Inferior parietal cortex (tissue), 1 donor: ENCODE measurements around the gene SLCO3A1.

Experiments
- DNase-seq: peaks from one replicate; pipeline ENCODE4 v3.0.0-alpha.2; 2016; ENCODE audit errors: extremely low spot score

Gene SLCO3A1

GRCh38 chr15:92098869-92099268 lies 245.4 kb downstream of the SLCO3A1 start:
- DNase-seq = peak; percentile 58

GRCh38 chr15:92100301-92100700 lies 246.8 kb downstream of the SLCO3A1 start:
- DNase-seq = no peak

- no peak for DNase-seq
Observed at GRCh38 chr15:92100751-92101150, 247.2 kb downstream of the SLCO3A1 start.

- DNase-seq = no peak
Observed at GRCh38 chr15:92101708-92102394, 248.3 kb downstream of the SLCO3A1 start.

- no peak for DNase-seq
Observed at GRCh38 chr15:92102395-92102755, 248.9 kb downstream of the SLCO3A1 start.

GRCh38 chr15:92104072-92104471 lies 250.6 kb downstream of the SLCO3A1 start:
- DNase-seq = no peak

- DNase-seq = no peak
Observed at GRCh38 chr15:92105611-92106010, 252.1 kb downstream of the SLCO3A1 start.

GRCh38 chr15:92107510-92107909 lies 254.0 kb downstream of the SLCO3A1 start:
- no peak for DNase-seq

GRCh38 chr15:92109191-92109873 lies 255.8 kb downstream of the SLCO3A1 start:
- no peak for DNase-seq

GRCh38 chr15:92111291-92111690 lies 257.8 kb downstream of the SLCO3A1 start:
- DNase-seq = no peak

GRCh38 chr15:92111751-92112150 lies 258.2 kb downstream of the SLCO3A1 start:
- no peak for DNase-seq

- DNase-seq = peak; percentile 57
Observed at GRCh38 chr15:92112180-92112579, 258.7 kb downstream of the SLCO3A1 start.

GRCh38 chr15:92112711-92113110 lies 259.2 kb downstream of the SLCO3A1 start:
- DNase-seq = no peak

- DNase-seq = no peak
Observed at GRCh38 chr15:92113832-92114231, 260.3 kb downstream of the SLCO3A1 start.

GRCh38 chr15:92115834-92116233 lies 262.3 kb downstream of the SLCO3A1 start:
- DNase-seq = no peak

GRCh38 chr15:92116330-92116729 lies 262.8 kb downstream of the SLCO3A1 start:
- DNase-seq = no peak

GRCh38 chr15:92117261-92117731 lies 263.8 kb downstream of the SLCO3A1 start:
- no peak for DNase-seq

GRCh38 chr15:92118162-92118935 lies 264.8 kb downstream of the SLCO3A1 start:
- DNase-seq = no peak

- no peak for DNase-seq
Observed at GRCh38 chr15:92118936-92119325, 265.4 kb downstream of the SLCO3A1 start.

GRCh38 chr15:92120094-92120795 lies 266.7 kb downstream of the SLCO3A1 start:
- no peak for DNase-seq

GRCh38 chr15:92121047-92121446 lies 267.5 kb downstream of the SLCO3A1 start:
- no peak for DNase-seq

- no peak for DNase-seq
Observed at GRCh38 chr15:92122259-92122658, 268.8 kb downstream of the SLCO3A1 start.
